Fibroblast of upper back skin (primary cell): ENCODE data around the gene ADGRL3.

Experiments
- DNase-seq: peaks from one replicate; pipeline ENCODE4 v3.0.0-alpha.2; 2013

The ADGRL3 gene

GRCh38 chr4:61431131-61431530 lies 231.0 kb downstream of the ADGRL3 start:
- no peak for DNase-seq

GRCh38 chr4:61437923-61438322 lies 237.8 kb downstream of the ADGRL3 start:
- DNase-seq, result no peak

- no peak for DNase-seq
Measured at GRCh38 chr4:61440321-61440720, 240.2 kb downstream of the ADGRL3 start.

GRCh38 chr4:61442936-61443335 lies 242.8 kb downstream of the ADGRL3 start:
- DNase-seq, result no peak

- peak; percentile 62 for DNase-seq
Measured at GRCh38 chr4:61443813-61444510, 243.8 kb downstream of the ADGRL3 start.

- no peak for DNase-seq
Measured at GRCh38 chr4:61445374-61446063, 245.4 kb downstream of the ADGRL3 start.

GRCh38 chr4:61446941-61447340 lies 246.8 kb downstream of the ADGRL3 start:
- no peak for DNase-seq

- DNase-seq, result no peak
Measured at GRCh38 chr4:61447918-61448317, 247.8 kb downstream of the ADGRL3 start.

- no peak for DNase-seq
Measured at GRCh38 chr4:61451935-61452334, 251.8 kb downstream of the ADGRL3 start.

GRCh38 chr4:61461956-61462355 lies 261.8 kb downstream of the ADGRL3 start:
- no peak for DNase-seq

- DNase-seq, result peak; percentile 78
Measured at GRCh38 chr4:61462451-61463326, 262.6 kb downstream of the ADGRL3 start.

- DNase-seq, result peak; percentile 64
Measured at GRCh38 chr4:61468024-61468720, 268.0 kb downstream of the ADGRL3 start.

- no peak for DNase-seq
Measured at GRCh38 chr4:61473306-61473705, 273.2 kb downstream of the ADGRL3 start.

GRCh38 chr4:61478340-61478739 lies 278.2 kb downstream of the ADGRL3 start:
- no peak for DNase-seq

GRCh38 chr4:61485056-61485455 lies 284.9 kb downstream of the ADGRL3 start:
- no peak for DNase-seq

- no peak for DNase-seq
Measured at GRCh38 chr4:61489927-61490326, 289.8 kb downstream of the ADGRL3 start.

GRCh38 chr4:61493041-61493440 lies 292.9 kb downstream of the ADGRL3 start:
- no peak for DNase-seq

GRCh38 chr4:61493470-61493869 lies 293.3 kb downstream of the ADGRL3 start:
- DNase-seq, result no peak

GRCh38 chr4:61500883-61501282 lies 300.8 kb downstream of the ADGRL3 start:
- DNase-seq, result peak; percentile 9

GRCh38 chr4:61501812-61502211 lies 301.7 kb downstream of the ADGRL3 start:
- DNase-seq, result no peak

- DNase-seq, result no peak
Measured at GRCh38 chr4:61505773-61506685, 305.9 kb downstream of the ADGRL3 start.

- no peak for DNase-seq
Measured at GRCh38 chr4:61507091-61507490, 307.0 kb downstream of the ADGRL3 start.
